Type B pancreatic cell (in vitro differentiated cells): Measurements from ENCODE around the gene BIN2. TPM values are rescaled to one million over a fixed set of nuclear protein-coding genes. Genes with fewer than 3 reads are reported as not detected.
A peak's percentile ranks its signal among the peaks of the same experiment; 100 is the strongest.
"Not testable (repeated sequence)": the region's sequence is repeated elsewhere in the genome, so short reads cannot be mapped to it uniquely, and the experiment has no call there.

Experiments
- DNase-seq: peaks from one replicate; pipeline ENCODE4 v3.0.0; 2021; ENCODE audit warnings: mixed read lengths; ENCODE audit not compliant: unreplicated experiment; ENCODE audit errors: extremely low spot score
- H3K27ac Mint-ChIP-seq: 2 replicates; pipeline ENCODE4 v1.8.0; 2021; ENCODE audit warnings: mild to moderate bottlenecking, mixed read lengths
- H3K27me3 Mint-ChIP-seq: 2 replicates; pipeline ENCODE4 v1.8.0; 2021; ENCODE audit warnings: mixed read lengths
- H3K36me3 Mint-ChIP-seq: 2 replicates; pipeline ENCODE4 v1.8.0; 2021; ENCODE audit warnings: mixed read lengths
- H3K4me1 Mint-ChIP-seq: one replicate; pipeline ENCODE4 v1.8.0; 2021; ENCODE audit warnings: mixed read lengths; ENCODE audit not compliant: unreplicated experiment
- H3K4me3 Mint-ChIP-seq: 2 replicates; pipeline ENCODE4 v1.8.0; 2021; ENCODE audit warnings: mild to moderate bottlenecking, mixed read lengths
- H3K9me3 Mint-ChIP-seq: 2 replicates; pipeline ENCODE4 v1.8.0; 2021; ENCODE audit warnings: mixed read lengths
- CTCF ChIP-seq: fragments of 200-600 bp; sonication (generic); conservative IDR thresholded peaks from 2 replicates; pipeline ENCODE4 v1.5.0; 2021; ENCODE audit warnings: antibody characterized with exemption, mild to moderate bottlenecking
- total RNA-seq: library from RNA; stranded (reverse); gene quantifications from 2 replicates; pipeline ENCODE4 v1.2.1, GENCODE V29; 2021; ENCODE audit warnings: low replicate concordance

The BIN2 gene
- total RNA-seq, 1 donor from 2014 or later: not detected

GRCh38 chr12:51345681-51346080, 21.7 kb upstream of the BIN2 start:
- Mint-ChIP-seq H3K27ac (no peak overlapping the region), H3K4me3 (no peak overlapping the region), H3K4me1 (peaks cover 14% of the 10 kb centered on the region), H3K27me3 (no peaks in the 10 kb centered on the region), H3K36me3 (no peaks in the 10 kb centered on the region), H3K9me3 (no peaks in the 10 kb centered on the region)
- no peak for TF ChIP-seq CTCF
- DNase-seq: no peak

- Mint-ChIP-seq H3K27me3 (no peaks in the 10 kb centered on the region), H3K27ac (no peak overlapping the region)
Measured at GRCh38 chr12:51343201-51343600, 19.2 kb upstream of the BIN2 start.

GRCh38 chr12:51342416-51342815, 18.4 kb upstream of the BIN2 start:
- no peak for DNase-seq
- TF ChIP-seq CTCF: no peak
- Mint-ChIP-seq H3K9me3 (no peaks in the 10 kb centered on the region), H3K27ac (no peak overlapping the region), H3K36me3 (no peaks in the 10 kb centered on the region), H3K4me3 (no peak overlapping the region), H3K27me3 (no peaks in the 10 kb centered on the region), H3K4me1 (peaks cover 14% of the 10 kb centered on the region)

More at GRCh38 chr12:51343201-51343600, 19.2 kb upstream of the BIN2 start:
- H3K4me1 Mint-ChIP-seq: peaks cover 14% of the 10 kb centered on the region
- no peak overlapping the region for H3K4me3 Mint-ChIP-seq
- H3K9me3 Mint-ChIP-seq: no peaks in the 10 kb centered on the region
- no peak for TF ChIP-seq CTCF
- no peak for DNase-seq
- H3K36me3 Mint-ChIP-seq: no peaks in the 10 kb centered on the region

- peak overlapping the region; percentile 72 for H3K4me3 Mint-ChIP-seq
- no peak for DNase-seq
- H3K4me1 Mint-ChIP-seq: peaks cover 14% of the 10 kb centered on the region
- no peaks in the 10 kb centered on the region for H3K27me3 Mint-ChIP-seq
- no peaks in the 10 kb centered on the region for H3K36me3 Mint-ChIP-seq
- peak overlapping the region; percentile 60 for H3K27ac Mint-ChIP-seq
- H3K9me3 Mint-ChIP-seq: no peaks in the 10 kb centered on the region
- TF ChIP-seq CTCF: peak; percentile 97
Measured at GRCh38 chr12:51341251-51342007, 17.5 kb upstream of the BIN2 start.

- no peak overlapping the region for H3K27ac Mint-ChIP-seq
- TF ChIP-seq CTCF: no peak
- no peak overlapping the region for H3K4me3 Mint-ChIP-seq
- H3K36me3 Mint-ChIP-seq: no peaks in the 10 kb centered on the region
- no peaks in the 10 kb centered on the region for H3K9me3 Mint-ChIP-seq
- DNase-seq: no peak
- no peaks in the 10 kb centered on the region for H3K27me3 Mint-ChIP-seq
- peaks cover 14% of the 10 kb centered on the region for H3K4me1 Mint-ChIP-seq
Measured at GRCh38 chr12:51339750-51340149, 15.8 kb upstream of the BIN2 start.

- not testable (repeated sequence) for H3K27ac Mint-ChIP-seq, H3K9me3 Mint-ChIP-seq, DNase-seq, H3K4me3 Mint-ChIP-seq, H3K36me3 Mint-ChIP-seq, H3K27me3 Mint-ChIP-seq
- peaks cover 14% of the 10 kb centered on the region for H3K4me1 Mint-ChIP-seq
Measured at GRCh38 chr12:51337336-51337735, 13.4 kb upstream of the BIN2 start.
